ENCODE measurements around the gene SLC22A3.

GRCh38 chr6:160438481-160438880 lies 90.3 kb downstream of the SLC22A3 start:
- TF ChIP-seq CTCF (IDR thresholded peaks at IDR 0.05; ENCODE audit: low read depth, low read length, poor library complexity, severe bottlenecking) (no peak), EZH2phosphoT487 (IDR thresholded peaks at IDR 0.05; ENCODE audit: borderline replicate concordance, low read length) (no peak)
